IPS-NIHi7 (cell line): Measurements from ENCODE around the gene SPAG8.

Experiments used
- DNase-seq: peaks from one replicate; pipeline ENCODE4 v3.0.0; 2012; ENCODE audit warnings: mixed read lengths; ENCODE audit errors: extremely low spot score

The SPAG8 gene, protein sequence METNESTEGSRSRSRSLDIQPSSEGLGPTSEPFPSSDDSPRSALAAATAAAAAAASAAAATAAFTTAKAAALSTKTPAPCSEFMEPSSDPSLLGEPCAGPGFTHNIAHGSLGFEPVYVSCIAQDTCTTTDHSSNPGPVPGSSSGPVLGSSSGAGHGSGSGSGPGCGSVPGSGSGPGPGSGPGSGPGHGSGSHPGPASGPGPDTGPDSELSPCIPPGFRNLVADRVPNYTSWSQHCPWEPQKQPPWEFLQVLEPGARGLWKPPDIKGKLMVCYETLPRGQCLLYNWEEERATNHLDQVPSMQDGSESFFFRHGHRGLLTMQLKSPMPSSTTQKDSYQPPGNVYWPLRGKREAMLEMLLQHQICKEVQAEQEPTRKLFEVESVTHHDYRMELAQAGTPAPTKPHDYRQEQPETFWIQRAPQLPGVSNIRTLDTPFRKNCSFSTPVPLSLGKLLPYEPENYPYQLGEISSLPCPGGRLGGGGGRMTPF

DNA sequence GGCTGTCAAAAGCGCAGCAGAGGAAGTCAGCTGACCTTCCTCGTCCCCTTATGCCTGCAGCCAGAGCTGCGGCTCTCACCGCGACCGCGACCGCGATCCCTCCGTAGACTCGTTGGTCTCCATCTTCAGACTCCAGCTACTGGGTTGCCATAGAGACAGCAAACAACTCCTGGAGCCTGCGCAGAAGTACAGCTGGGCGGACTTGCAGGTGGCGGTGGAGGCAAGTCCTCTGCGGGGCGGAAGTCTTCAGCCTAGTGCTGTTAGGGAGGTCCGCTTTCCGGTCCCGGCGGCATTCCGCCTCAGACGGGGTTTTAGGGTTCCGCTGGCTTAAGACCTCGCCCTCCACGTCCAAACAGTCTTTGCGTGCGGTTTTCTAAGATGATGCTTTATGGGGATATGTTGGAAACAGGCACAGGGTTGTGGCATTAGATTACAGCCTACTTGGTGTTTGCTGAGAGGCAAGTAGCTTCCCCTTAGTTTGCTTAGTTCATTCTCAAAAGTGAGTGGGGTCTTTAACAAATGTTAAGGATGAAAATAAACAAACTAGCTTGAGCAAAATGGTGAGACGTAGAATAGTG lies at the start of gene SPAG8:
TSS of gene SPAG8 (minus strand) at position 238 of the 578 bp plus-strand sequence. CDS start at position 123, 115 bp downstream.
- DNase-seq: peak; percentile 95

DNA sequence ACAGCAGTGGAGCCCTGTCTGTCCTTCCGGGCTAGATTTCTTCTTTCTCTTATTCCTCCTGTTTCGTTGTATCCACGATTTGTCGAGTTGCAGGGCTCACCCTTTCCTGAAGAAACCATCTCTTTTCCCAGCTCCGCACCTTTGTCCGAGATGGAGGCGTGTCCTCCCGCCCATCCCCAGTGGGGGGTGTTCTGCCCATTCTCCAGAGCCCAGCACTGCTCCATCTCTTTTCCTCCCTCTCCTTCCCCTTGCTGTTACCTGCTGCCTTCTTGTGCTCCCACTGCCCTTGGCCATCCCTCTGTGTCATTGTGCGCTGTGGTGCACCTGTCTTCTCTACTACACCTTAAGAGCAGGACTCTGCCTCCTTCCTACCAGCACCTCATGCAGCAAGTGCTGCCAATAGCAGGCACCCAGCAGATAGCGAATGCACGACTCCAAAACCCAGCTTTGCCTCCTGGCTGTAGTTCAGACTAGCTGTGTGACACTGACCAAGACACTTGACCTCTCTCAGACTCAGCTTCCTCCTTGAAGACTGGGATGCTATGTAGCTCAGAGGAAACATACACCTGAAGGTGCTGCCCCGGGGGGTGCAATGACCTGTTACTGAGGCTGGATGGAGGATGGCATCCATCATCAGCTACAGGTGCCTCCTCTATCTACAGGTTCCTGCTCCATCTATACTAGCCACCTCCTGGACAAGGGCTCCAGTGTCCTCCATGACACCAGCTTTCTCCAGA lies 49.3 kb upstream of the SPAG8 start:
- peak; percentile 46 for DNase-seq

DNA sequence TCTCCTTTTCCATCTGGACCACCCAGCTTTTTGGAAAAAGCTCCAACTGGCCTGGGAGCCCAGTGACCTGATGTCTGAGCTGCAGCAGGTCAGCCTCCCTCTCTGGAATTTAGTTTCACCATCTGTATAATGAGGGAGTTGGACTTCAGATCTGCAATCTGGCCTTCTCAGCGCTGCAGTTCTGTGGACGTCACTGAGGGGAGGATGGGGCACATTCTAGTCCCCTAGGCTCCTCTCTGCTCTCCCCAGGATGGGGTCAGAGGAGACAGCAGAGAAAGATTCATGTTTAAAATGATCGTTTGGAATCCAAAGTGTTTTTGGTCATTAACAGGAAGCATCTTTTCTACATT lies 47.9 kb upstream of the SPAG8 start:
- DNase-seq: no peak

DNA sequence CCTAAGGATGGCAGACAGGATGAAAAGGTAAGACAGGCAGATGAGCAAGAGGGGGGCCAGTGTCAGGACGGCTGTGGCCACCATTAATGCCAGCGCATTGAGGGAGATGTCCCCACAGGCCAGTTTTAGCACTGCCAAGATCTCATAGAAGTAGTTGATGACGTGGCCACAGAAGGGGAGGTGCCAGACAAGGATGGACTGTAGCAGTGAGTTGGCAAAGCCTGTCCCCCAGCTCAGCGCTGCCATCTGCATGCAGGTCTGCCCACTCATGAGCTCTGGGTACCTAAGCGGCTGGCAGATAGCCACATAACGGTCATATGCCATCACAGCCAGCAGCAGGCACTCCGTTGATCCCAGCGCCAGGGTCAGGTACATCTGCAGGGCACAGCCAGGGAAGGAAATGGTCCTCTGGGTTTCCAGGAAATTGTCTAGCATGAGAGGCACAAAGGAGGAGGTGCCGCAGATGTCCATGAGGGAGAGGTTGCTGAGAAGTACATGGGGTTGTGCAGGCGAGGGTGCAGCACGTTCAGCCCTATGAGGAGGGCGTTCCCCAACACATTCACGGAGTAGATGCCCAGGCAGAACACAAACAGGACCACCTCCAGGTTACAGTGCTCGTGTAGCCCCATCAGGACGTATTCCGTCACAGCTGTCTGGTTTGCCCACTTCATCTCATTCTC lies 47.4 kb upstream of the SPAG8 start:
- no peak for DNase-seq

DNA sequence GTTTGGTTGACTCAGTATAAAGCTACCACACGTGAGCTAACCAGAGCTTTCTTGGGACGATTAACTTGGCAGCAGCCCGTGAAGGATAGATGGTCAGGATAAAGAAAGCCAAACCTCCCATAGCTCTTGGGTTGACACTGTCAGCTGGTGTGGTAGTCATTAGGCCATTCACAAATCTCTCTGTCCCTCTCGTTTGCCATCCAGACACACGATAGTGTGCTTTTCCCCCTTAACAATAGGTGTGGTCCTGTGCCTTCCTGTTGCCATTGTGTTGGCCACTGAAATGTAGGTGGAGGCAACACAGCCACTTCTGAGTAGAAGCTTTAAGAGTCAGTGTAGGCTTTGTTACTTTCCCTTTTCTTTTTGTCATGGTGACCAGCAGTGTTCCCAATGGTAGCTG lies 46.4 kb upstream of the SPAG8 start:
- DNase-seq: no peak

DNA sequence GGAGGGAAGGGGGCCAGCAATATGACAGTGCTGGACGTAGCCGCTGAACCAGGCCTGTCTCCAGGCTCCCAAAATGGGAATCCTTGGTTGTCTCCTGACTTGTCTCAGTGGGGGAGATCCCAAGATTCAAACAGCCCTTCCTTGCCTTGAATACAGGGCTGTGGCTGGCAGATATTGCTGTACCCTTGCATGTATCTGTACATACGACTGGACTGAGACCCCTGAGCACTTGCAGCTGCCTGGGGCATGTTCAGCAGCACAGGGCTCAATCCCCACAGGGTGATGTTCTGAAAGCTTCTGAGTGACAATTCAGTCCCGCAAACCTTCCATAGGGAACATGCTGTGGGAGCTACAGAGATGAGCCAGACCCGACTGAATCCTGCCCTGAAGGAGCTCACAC lies 44.8 kb upstream of the SPAG8 start:
- no peak for DNase-seq

DNA sequence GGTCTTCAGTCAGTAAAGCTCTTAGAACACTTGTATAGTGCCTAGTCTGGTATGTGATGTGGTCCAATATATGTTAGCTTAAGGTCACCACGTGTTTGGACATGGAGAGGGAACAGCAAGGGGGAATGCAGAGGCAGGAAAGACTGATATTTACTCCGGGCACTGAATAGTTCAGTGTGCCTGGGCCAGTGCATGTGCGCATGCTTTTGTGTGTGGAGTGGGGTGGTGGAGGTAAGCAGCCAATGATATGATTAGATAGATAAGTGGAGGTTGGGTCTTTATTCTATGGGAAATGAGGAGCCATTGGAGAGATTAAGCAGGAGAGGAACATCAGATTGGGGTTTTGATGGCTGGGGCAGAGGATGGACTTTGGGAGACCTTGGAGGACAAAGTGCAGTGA lies 44.1 kb upstream of the SPAG8 start:
- DNase-seq: no peak

DNA sequence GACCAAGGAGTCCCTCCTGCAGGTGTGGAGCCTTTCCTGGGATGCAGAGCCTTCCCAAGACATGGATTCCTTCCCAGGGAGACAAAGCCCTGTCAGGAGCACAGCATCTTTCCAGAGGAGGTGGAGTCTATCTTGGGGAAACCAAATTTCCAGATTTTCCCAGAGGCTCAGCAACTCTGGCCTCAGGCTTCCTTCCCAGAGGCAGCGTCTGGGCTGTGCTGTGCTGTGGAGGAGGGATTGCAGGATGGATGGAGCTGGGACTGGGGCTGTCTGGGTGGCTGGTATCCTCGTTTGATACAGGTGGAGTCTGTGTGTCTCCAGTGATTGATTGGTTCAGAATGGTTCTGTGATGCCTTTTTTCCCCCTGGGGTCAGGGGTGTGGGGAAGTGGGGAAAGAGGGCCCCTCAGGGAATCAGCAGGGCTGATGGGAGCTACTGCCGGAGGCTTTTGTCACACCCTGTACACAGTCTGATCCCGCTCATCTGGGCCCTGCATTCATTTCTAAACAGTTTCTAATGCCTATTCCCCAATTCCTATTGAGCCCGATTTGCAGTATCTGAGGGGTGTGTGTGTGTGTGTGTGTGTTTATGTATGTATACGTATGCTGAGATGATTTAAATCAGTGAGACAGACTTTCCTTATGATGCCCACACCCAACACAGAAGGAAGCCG lies 42.2 kb upstream of the SPAG8 start:
- DNase-seq: no peak

DNA sequence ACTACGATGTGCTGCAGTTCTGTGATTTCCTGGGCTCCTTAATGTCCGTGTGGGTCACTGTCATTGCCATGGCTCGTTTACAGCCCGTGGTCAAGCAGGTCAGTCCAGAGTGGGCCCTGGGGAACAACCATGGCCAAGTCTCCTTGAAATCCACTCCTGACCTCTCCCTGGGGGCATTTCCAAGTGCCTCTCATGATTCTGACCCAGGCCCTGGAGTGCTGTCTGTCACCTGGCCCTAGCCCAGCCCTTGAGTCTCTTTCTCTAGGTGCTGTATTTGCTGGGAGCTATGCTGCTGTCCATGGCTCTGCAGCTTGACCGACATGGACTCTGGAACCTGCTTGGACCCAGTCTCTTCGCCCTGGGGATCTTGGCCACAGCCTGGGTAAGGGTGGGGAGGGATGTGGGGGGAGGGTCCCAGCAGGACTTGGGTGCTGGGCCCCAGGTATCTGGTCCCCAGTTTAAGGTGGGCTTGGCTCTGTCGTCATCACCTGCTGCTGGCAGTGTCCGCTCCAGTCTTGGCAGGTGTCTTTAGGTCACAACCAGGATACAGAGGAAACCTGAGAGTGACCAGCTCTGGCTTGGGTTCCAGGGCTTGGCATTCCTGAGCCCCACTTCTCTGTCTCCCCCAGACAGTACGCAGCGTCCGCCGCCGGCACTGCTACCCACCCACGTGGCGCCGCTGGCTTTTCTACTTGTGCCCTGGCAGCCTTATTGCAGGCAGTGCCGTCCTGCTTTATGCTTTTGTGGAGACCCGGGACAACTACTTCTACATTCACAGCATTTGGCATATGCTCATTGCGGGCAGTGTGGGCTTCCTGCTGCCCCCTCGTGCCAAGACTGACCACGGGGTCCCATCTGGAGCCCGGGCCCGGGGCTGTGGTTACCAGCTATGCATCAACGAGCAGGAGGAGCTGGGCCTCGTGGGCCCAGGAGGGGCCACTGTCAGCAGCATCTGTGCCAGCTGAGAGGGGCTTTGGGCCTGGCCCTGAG lies 41.1 kb upstream of the SPAG8 start:
- DNase-seq: no peak

DNA sequence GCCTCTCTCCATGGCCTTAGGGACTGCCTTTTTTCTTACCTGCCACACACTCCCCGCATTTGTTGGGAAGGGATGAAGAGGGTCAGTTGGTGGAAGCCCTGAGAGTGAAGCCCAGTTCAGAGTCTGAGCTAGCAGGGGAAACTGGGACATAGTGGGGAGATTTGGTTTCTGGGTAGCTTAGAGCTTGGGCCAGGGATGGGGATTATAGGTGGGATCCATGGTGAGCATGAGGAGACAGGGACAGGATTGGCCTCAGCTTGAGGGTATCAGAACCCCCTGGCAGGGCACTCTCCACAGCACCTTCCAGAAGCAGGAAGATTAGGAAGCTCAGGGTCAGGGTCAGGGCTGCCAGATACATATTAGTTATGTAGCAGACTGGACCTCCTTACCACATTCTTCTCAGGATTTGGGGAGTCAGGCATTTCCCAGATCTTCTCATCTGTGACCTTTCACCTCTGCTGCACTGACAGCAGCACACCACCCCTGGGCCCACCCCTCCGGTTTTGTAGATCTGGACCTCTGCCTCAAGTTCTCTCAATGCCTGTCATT lies 40.3 kb upstream of the SPAG8 start:
- no peak for DNase-seq

DNA sequence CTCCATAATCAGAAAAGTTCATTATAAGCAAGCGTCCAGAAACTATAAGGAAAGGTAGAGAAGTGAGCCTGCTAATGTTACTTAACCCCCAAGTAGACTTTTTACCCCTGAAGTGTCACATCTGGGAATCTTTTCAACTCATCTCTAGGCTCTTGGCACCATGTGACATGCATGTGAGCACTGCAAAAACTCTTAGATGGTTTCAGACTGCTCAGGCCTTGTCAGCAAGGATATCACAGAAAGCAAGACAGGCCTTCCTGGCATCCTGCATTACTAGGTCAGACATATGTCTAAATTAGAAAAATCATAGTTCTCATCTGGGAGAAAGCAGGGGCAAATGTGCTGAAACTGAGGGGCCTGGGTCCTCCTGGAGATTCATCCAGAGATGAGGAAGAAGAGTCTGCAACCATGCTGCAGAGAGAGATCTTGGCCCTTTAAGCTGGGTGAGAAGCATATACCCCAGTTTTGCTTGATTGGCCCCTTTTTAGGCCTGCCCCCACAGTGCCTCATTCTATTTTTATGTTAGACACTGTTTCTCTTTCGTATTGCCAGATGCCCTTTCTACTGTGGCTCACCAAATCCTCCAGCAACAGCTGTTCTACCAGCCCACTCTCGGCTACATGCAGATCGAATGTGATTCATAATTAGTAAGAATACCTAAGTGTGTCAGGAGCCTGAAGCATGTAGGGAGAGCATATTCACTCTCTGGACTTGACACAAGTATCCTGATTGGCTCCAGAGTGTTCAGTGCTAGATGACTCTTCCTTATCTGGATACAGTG lies 35.9 kb upstream of the SPAG8 start:
- DNase-seq: no peak

DNA sequence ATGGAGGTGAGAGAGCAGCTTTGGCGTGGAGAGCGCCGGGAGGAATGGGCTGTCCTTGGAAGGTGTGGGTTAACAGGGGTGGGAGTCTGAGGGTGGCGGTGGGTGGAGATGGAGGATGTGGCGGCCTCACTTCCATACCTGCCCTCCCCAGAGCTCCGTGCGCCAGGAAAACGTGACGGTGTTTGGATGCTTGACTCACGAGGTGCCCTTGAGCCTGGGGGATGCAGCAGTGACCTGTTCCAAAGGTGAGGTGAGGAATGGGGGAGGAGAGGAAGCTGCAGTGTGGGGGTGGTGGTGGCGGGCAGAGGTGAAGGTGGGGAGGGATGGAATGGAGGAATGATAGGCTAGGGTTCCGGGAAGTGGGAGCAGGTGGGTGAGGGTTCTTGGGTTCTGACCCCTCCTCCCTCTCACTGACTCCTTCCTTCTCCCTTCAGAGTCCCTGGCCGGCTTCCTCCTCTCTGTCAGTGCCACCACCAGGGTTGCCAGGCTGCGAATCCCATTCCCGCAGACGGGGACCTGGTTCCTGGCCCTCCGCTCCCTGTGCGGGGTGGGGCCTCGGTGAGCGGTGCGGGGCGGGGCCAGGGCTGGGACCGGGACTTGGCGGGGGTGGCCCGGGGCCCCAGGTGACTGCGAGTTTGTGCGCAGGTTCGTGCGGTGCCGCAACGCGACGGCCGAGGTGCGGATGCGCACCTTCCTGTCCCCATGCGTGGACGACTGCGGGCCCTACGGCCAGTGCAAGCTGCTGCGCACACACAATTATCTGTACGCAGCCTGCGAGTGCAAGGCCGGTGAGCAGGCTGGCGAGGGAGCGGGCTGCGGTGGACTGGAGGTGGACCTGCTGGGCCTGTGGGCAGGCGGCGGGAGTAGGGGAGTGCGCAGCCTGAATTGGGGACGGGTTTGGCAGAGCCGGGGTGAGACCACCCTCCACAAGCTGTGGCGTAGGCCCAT lies 34.0 kb upstream of the SPAG8 start:
- DNase-seq: peak; percentile 66

DNA sequence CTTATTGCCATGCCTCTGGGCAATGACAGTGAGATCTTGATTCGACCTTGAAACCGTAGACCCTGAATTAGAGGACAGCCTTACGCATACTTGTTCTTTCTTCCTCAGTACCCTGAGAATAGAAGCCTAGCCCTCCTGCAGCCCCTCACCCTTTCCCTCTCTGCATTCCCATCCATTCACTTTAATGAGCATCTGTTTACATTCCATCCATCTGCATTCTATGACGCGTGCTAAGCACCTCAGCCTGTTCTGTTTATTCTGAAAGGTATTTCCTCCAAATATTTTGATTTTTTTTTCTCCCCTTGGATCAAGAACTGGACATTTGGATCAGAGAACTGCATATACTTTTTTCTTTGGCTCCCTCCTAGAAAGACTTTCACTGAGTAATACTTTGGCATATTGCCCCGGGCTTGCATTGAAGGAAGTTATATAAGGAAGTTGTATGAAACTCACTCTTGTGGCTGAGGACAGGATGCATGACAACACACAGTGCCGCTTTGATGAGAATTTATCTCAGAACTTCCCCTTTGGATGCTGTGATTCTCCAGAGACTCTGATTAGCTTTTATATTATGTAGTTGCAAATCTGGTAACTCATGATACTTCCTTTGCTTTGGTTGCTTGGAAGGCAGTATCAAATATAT lies 32.7 kb upstream of the SPAG8 start:
- no peak for DNase-seq

DNA sequence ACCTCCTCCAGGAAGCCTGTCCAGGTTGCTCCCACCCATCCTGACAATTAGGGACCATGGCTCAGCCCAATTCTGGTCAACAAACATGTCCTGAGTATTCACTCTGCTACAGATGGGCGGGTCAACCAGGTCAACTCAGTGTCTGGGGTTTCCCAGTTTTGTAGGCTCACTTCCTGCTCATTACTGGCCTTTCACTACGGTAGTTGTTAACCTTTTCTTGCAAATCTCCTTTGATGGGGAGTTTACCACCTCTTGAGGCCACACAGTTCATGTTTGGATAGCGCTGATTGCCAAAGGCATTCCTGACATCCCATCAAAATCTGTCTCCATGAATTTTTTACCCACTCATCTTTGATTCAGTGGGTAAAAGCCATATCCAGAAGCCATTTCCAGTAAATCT lies 30.7 kb upstream of the SPAG8 start:
- no peak for DNase-seq

DNA sequence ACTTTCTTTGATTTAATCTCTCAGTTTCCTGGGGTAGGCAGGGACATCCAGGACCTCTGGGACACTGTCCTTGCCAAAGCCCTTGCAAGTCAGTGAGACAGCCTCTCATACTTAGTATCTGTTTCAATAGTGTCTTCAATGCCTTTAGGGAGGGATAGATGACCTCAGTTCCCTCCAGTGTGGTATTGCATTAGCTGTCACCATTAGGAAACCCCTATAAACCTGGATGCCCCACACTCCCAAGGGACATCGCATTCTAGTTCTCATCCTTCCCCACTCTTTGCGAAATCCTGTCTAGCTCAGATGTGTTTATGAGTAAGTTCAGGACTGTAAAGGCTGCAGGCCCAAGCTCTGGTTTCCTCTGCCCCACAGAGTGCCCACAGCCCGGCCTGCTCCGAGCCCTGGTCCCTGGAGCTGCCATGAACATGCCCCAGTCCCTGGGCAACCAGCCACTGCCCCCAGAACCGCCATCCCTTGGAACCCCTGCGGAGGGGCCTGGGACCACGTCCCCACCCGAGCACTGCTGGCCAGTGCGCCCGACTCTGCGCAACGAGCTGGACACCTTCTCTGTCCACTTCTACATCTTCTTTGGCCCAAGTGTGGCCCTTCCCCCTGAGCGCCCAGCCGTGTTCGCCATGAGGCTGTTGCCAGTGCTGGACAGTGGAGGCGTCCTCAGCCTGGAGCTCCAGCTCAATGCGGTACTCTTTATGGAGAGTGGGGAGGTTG lies 30.1 kb upstream of the SPAG8 start:
- no peak for DNase-seq

DNA sequence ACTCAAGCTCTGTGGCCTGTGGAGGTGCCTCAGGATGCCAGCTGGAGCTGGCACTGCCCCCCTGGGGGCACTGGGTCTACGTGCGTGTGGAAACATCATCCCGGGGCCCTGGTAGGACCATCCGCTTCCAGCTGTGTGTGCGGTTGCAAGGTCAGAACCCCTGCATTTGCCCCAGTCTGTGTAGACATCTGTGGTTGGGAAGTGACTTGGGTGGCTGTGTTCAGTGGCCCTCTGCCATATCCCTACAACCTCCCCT lies 29.5 kb upstream of the SPAG8 start:
- DNase-seq: no peak
